CD14-positive monocyte (primary cell): Measurements from ENCODE around the gene LASP1NB.
"Not testable (repeated sequence)": the region's sequence is repeated elsewhere in the genome, so short reads cannot be mapped to it uniquely, and the experiment has no call there.

Experiments used
- DNase-seq, 3 donors: peaks; one replicate each; pipeline ENCODE4 v3.0.0-alpha.2; 2011 to 2022
- H2AFZ ChIP-seq: 2 replicates; pipeline ENCODE4 v1.6.0; 2012; ENCODE audit warnings: mild to moderate bottlenecking, low read depth, low read length, inconsistent platforms; ENCODE audit not compliant: insufficient read depth, poor library complexity, severe bottlenecking
- H3K27ac ChIP-seq, 2 donors: 1 replicate in 1 of 2; 2 replicates in 1 of 2; pipeline ENCODE4 v1.5.1; 2012 to 2013; ENCODE audit warnings: low read length in 2 of 2, control low read depth in 1 of 2, inconsistent platforms in 1 of 2, low read depth in 1 of 2, mild to moderate bottlenecking in 1 of 2
- H3K27me3 ChIP-seq, 2 donors: one replicate each; pipeline versions ENCODE4 v1.6.0 to v1.6.1; 2011 to 2013; ENCODE audit warnings: low read length in 2 of 2; ENCODE audit not compliant: control insufficient read depth in 2 of 2, insufficient read depth in 2 of 2
- H3K36me3 ChIP-seq, 2 donors: replicated peaks in 1 of 2; 1 replicate in 1 of 2; 2 replicates in 1 of 2; pipeline versions ENCODE4 v1.5.1 to v1.6.1; 2012 to 2013; ENCODE audit warnings: low read length in 2 of 2, control low read depth in 1 of 2, inconsistent platforms in 1 of 2, mild to moderate bottlenecking in 1 of 2; ENCODE audit not compliant: insufficient read depth in 2 of 2, control insufficient read depth in 1 of 2
- H3K4me1 ChIP-seq, 2 donors: 1 replicate in 1 of 2; 2 replicates in 1 of 2; pipeline versions ENCODE4 v1.5.1 to v1.6.1; 2012 to 2013; ENCODE audit warnings: low read length in 2 of 2, control low read depth in 1 of 2, inconsistent platforms in 1 of 2, mild to moderate bottlenecking in 1 of 2, moderate library complexity in 1 of 2; ENCODE audit not compliant: insufficient read depth in 2 of 2, control insufficient read depth in 1 of 2
- H3K4me2 ChIP-seq: replicated peaks from 2 replicates; pipeline ENCODE3; 2012; ENCODE audit warnings: low read length, moderate library complexity, mild to moderate bottlenecking; ENCODE audit not compliant: poor library complexity, severe bottlenecking; ENCODE audit errors: extremely low read depth
- H3K4me3 ChIP-seq, 3 experiments: fragments of 200-600 bp in 1 of 3; sonication (generic) in 1 of 3; replicated peaks in 1 of 3; 1 replicate in 2 of 3; 2 replicates in 1 of 3; pipeline ENCODE4 v1.5.1; 2011 to 2013; ENCODE audit warnings: low read length in 3 of 3, mild to moderate bottlenecking in 3 of 3, control low read depth in 2 of 3, low read depth in 2 of 3, inconsistent platforms in 1 of 3, moderate library complexity in 1 of 3
- H3K79me2 ChIP-seq: 2 replicates; pipeline ENCODE4 v1.6.0; 2012; ENCODE audit warnings: mild to moderate bottlenecking, control low read depth, inconsistent platforms, low read length, moderate library complexity; ENCODE audit not compliant: insufficient read depth
- H3K9ac ChIP-seq: 2 replicates; pipeline ENCODE4 v1.6.0; 2017; ENCODE audit warnings: low read length, mild to moderate bottlenecking; ENCODE audit not compliant: insufficient read depth, poor library complexity, severe bottlenecking
- H3K9me3 ChIP-seq, 2 donors: replicated peaks in 1 of 2; 1 replicate in 1 of 2; 2 replicates in 1 of 2; pipeline versions ENCODE4 v1.5.1 to v1.6.1; 2012 to 2013; ENCODE audit warnings: low read length in 2 of 2, control low read depth in 1 of 2; ENCODE audit not compliant: control insufficient read depth in 1 of 2, insufficient read depth in 1 of 2
- H4K20me1 ChIP-seq: 2 replicates; pipeline ENCODE4 v1.6.0; 2012; ENCODE audit warnings: mild to moderate bottlenecking, low read length, control low read depth, moderate library complexity; ENCODE audit not compliant: insufficient read depth
- H3K27ac Mint-ChIP-seq, 7 donors: one replicate each; pipeline ENCODE4 v1.8.0; 2020; ENCODE audit warnings: mild to moderate bottlenecking in 7 of 7, mixed read lengths in 7 of 7, moderate library complexity in 6 of 7, inconsistent platforms in 2 of 7
- H3K27me3 Mint-ChIP-seq, 3 donors: one replicate each; pipeline ENCODE4 v1.8.0; 2021 to 2022; ENCODE audit warnings: low read depth in 3 of 3, mild to moderate bottlenecking in 3 of 3, mixed read lengths in 3 of 3, moderate library complexity in 3 of 3, inconsistent platforms in 1 of 3
- H3K36me3 Mint-ChIP-seq, 2 donors: one replicate each; pipeline ENCODE4 v1.8.0; 2020; ENCODE audit warnings: mixed read lengths in 2 of 2, inconsistent platforms in 1 of 2, mild to moderate bottlenecking in 1 of 2
- H3K4me1 Mint-ChIP-seq: one replicate; pipeline ENCODE4 v1.8.0; 2020; ENCODE audit warnings: mild to moderate bottlenecking, mixed read lengths
- H3K4me3 Mint-ChIP-seq, 2 donors: one replicate each; pipeline ENCODE4 v1.8.0; 2020; ENCODE audit warnings: mild to moderate bottlenecking in 2 of 2, mixed read lengths in 2 of 2, moderate library complexity in 1 of 2
- H3K9me3 Mint-ChIP-seq, 7 donors: one replicate each; pipeline ENCODE4 v1.8.0; 2020 to 2022; ENCODE audit warnings: mixed read lengths in 7 of 7, mild to moderate bottlenecking in 6 of 7, moderate library complexity in 6 of 7, inconsistent platforms in 2 of 7
- CTCF ChIP-seq: fragments of 200-600 bp; IDR thresholded peaks from one replicate; pipeline ENCODE4 v1.8.0; 2022; ENCODE audit warnings: antibody characterized with exemption, mild to moderate bottlenecking
- WGBS: methylation state at CpG from one replicate; pipeline ENCODE4 v1.1.5; 2013; ENCODE audit warnings: missing lambda C conversion rate; ENCODE audit not compliant: insufficient coverage; 5-methylcytosine and 5-hydroxymethylcytosine counted together
- intact Hi-C, 2 donors: fragments of 100-400 bp; cut with micrococcal nuclease; formaldehyde crosslinking; loops; one replicate each; pipeline versions ENCODE4 v1.15.0 to v1.15.1; 2023

The LASP1NB gene

GRCh38 chr17:38933962-38934361, 8.5 kb downstream of the LASP1NB start:
- H3K4me1 Mint-ChIP-seq, H3K4me3 ChIP-seq, H3K4me3 Mint-ChIP-seq, intact Hi-C loops, H3K9me3 Mint-ChIP-seq, H3K27ac Mint-ChIP-seq, H3K36me3 Mint-ChIP-seq, H3K36me3 ChIP-seq, H3K4me1 ChIP-seq, H3K9ac ChIP-seq, H4K20me1 ChIP-seq, DNase-seq, H2AFZ ChIP-seq, H3K9me3 ChIP-seq, H3K27ac ChIP-seq, H3K4me2 ChIP-seq, H3K79me2 ChIP-seq: not testable (repeated sequence)
- WGBS = 100% methylated on average over 3 of the region's 9 CpGs
- peaks cover 8 to 19% (median 14%) of the 10 kb centered on the region in 3 donors for H3K27me3 Mint-ChIP-seq
- H3K27me3 ChIP-seq = peaks cover 8 to 24% of the 10 kb centered on the region in 2 donors

GRCh38 chr17:38939987-38940386, 14.6 kb downstream of the LASP1NB start:
- H4K20me1 ChIP-seq = no peaks in the 10 kb centered on the region
- Mint-ChIP-seq H3K4me3 (no peak overlapping the region), H3K4me1 (peaks cover 13% of the 10 kb centered on the region), H3K36me3 (no peaks in the 10 kb centered on the region), H3K27me3 (peaks cover 8 to 14% (median 9%) of the 10 kb centered on the region in 3 donors), H3K9me3 (peaks cover 0 to 3% (median 0%) of the 10 kb centered on the region in 7 donors), H3K27ac (no peak overlapping the region)
- H2AFZ ChIP-seq = no peak overlapping the region
- no peaks in the 10 kb centered on the region for H3K4me1 ChIP-seq
- no peaks in the 10 kb centered on the region for H3K36me3 ChIP-seq
- no peak overlapping the region for H3K4me3 ChIP-seq
- no peak overlapping the region for H3K9ac ChIP-seq
- no peak for TF ChIP-seq CTCF
- H3K79me2 ChIP-seq = no peaks in the 10 kb centered on the region
- intact Hi-C loops = no loop called here
- no peaks in the 10 kb centered on the region for H3K9me3 ChIP-seq
- H3K27ac ChIP-seq = no peak overlapping the region
- no peak overlapping the region for H3K4me2 ChIP-seq
- peaks cover 8 to 15% of the 10 kb centered on the region in 2 donors for H3K27me3 ChIP-seq
- DNase-seq = no peak
